Endothelial cell (in vitro differentiated cells): ENCODE measurements around the gene SLC6A13. TPM values are rescaled to one million over a fixed set of nuclear protein-coding genes. Genes with fewer than 3 reads are reported as not detected.
A peak's percentile ranks its signal among the peaks of the same experiment; 100 is the strongest.

Experiments used
- DNase-seq: peaks from one replicate; pipeline ENCODE4 v3.0.0; 2021; ENCODE audit warnings: low spot score
- H3K27ac Mint-ChIP-seq: one replicate; pipeline ENCODE4 v1.8.0; 2021; ENCODE audit warnings: mixed read lengths, inconsistent platforms; ENCODE audit not compliant: unreplicated experiment
- H3K27me3 Mint-ChIP-seq: one replicate; pipeline ENCODE4 v1.8.0; 2021; ENCODE audit warnings: mild to moderate bottlenecking, moderate library complexity, mixed read lengths, inconsistent platforms; ENCODE audit not compliant: unreplicated experiment
- H3K36me3 Mint-ChIP-seq: one replicate; pipeline ENCODE4 v1.8.0; 2021; ENCODE audit warnings: mild to moderate bottlenecking, low read depth, mixed read lengths, inconsistent platforms; ENCODE audit not compliant: unreplicated experiment
- H3K4me1 Mint-ChIP-seq: one replicate; pipeline ENCODE4 v1.8.0; 2021; ENCODE audit warnings: mild to moderate bottlenecking, mixed read lengths, inconsistent platforms; ENCODE audit not compliant: unreplicated experiment
- H3K4me3 Mint-ChIP-seq: one replicate; pipeline ENCODE4 v1.8.0; 2021; ENCODE audit warnings: mild to moderate bottlenecking, mixed read lengths, inconsistent platforms; ENCODE audit not compliant: unreplicated experiment
- H3K9me3 Mint-ChIP-seq: one replicate; pipeline ENCODE4 v1.8.0; 2021; ENCODE audit warnings: mixed read lengths, inconsistent platforms; ENCODE audit not compliant: unreplicated experiment
- total RNA-seq: library from RNA; stranded (reverse); fragmentation: NEBNext Ultra II Directional; extraction: Animal tissue kit (Norgen Biotek cat#: 25700); gene quantifications from one replicate; pipeline ENCODE4 v1.2.1, GENCODE V29; 2021; ENCODE audit not compliant: unreplicated experiment
- TF ChIP-seq, protein P1 (sequence below): fragments of 200-600 bp; sonication (generic); IDR thresholded peaks from one replicate; pipeline ENCODE4 v1.5.0; 2021; ENCODE audit warnings: antibody characterized with exemption; ENCODE audit not compliant: unreplicated experiment

The SLC6A13 gene
- total RNA-seq, 1 donor from 2014 or later: 0.90 TPM

DNA sequence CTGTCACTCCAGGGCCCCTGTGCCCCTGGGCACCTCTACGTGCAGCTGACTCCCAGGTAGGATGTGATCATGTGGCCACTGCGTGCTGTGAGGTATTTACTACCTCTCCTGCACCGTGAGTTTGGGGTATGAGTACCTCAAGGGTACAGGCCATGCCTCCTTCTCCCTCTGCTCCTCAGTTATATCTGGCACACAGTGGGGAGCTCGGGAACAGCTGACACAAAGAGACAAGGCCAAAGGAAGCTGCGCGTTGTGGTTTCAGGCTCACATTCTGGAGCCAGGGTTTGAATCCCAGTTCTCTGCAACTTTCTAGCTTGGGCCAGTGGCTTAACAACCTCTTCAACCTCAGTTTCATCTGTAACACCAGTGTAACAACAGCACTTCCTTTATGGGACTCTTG is 40.9 kb downstream of the SLC6A13 start:
- DNase-seq: no peak
- Mint-ChIP-seq H3K4me3 (no peak overlapping the region), H3K36me3 (no peaks in the 10 kb centered on the region), H3K4me1 (peaks cover 3% of the 10 kb centered on the region), H3K9me3 (no peaks in the 10 kb centered on the region), H3K27me3 (peaks cover 4% of the 10 kb centered on the region), H3K27ac (no peak overlapping the region)
- TF ChIP-seq, protein P1, sequence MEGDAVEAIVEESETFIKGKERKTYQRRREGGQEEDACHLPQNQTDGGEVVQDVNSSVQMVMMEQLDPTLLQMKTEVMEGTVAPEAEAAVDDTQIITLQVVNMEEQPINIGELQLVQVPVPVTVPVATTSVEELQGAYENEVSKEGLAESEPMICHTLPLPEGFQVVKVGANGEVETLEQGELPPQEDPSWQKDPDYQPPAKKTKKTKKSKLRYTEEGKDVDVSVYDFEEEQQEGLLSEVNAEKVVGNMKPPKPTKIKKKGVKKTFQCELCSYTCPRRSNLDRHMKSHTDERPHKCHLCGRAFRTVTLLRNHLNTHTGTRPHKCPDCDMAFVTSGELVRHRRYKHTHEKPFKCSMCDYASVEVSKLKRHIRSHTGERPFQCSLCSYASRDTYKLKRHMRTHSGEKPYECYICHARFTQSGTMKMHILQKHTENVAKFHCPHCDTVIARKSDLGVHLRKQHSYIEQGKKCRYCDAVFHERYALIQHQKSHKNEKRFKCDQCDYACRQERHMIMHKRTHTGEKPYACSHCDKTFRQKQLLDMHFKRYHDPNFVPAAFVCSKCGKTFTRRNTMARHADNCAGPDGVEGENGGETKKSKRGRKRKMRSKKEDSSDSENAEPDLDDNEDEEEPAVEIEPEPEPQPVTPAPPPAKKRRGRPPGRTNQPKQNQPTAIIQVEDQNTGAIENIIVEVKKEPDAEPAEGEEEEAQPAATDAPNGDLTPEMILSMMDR: no peak

DNA sequence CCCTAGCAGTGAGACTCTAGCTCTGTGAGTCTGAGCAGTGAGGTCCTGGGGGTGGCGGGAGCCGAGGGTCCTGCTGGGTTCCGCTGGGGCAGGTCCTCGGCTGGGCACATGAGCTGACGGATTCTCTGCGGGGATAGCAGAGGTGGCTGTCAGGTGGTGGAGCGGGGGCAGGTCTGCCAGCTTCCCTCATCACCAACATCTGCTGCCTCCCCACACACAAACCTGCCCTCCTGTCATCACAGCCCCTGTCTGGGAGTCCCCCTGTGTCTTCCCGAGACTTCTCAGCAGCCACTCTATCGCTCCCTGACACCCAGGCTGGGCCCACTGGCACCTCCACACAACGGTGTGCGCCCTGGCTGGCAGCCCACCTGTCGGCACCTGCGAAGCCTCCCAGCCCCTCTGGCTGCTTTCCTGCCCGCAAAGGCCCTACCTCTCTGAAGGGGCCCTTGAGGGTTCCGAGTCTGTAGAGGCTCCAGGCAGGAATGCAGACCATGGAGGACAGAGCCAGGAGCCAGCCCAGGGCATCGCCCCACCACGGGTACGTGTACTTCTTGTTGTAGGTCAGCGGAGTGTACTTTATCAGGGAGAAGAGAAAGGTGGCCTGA is 41.6 kb downstream of the SLC6A13 start:
- peaks cover 3% of the 10 kb centered on the region for H3K4me1 Mint-ChIP-seq
- peaks cover 4% of the 10 kb centered on the region for H3K27me3 Mint-ChIP-seq
- H3K36me3 Mint-ChIP-seq: no peaks in the 10 kb centered on the region
- no peaks in the 10 kb centered on the region for H3K9me3 Mint-ChIP-seq
- DNase-seq: no peak
- H3K4me3 Mint-ChIP-seq: no peak overlapping the region
- TF ChIP-seq, protein P1: no peak
- no peak overlapping the region for H3K27ac Mint-ChIP-seq

DNA sequence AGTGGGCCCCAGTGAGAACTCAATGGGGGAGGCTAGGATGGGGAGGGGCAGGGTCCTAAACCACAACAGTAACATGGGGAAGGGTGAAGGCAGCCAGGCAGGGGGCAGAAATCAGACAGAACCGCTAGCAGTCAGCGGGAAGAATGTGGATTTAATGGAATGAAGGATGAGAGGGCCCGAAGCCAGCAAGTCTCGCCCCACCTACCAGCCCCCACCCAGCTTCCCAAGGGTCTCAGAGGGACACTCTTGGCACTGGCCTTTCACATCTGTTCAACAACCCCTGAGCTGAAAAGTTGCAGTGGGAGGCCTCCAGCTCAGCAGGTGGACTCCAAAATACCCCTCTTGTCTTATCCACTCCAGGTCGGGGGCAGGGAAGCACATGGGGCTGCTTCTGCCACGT is 42.1 kb downstream of the SLC6A13 start:
- Mint-ChIP-seq H3K9me3 (no peaks in the 10 kb centered on the region), H3K4me1 (peaks cover 3% of the 10 kb centered on the region), H3K27ac (no peak overlapping the region), H3K36me3 (no peaks in the 10 kb centered on the region), H3K4me3 (no peak overlapping the region), H3K27me3 (peaks cover 4% of the 10 kb centered on the region)
- TF ChIP-seq, protein P1: no peak
- no peak for DNase-seq

DNA sequence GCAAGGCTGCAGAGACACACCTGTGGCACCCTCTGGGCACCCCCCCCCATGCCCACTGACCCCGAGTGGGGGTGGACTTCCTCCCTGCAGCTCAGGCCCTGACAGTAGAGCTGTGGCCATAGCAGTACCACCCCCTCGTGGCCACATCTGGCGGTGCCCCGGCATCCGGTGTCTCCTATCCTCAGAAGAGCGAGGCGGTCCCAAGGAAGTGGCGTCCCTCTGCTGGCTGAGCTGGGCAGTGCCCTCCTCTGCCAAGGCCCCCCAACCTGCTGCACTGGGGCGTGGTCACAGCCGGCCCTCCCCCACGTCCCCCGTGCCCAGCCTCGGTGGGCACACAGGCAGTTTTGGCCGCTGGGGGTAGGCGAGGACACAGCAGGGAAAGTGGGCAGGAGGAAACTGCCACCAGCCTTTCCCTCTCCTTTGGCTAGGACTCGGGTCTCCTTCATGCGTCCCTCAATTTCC is 42.7 kb downstream of the SLC6A13 start:
- H3K27me3 Mint-ChIP-seq: peaks cover 7% of the 10 kb centered on the region
- peaks cover 7% of the 10 kb centered on the region for H3K4me1 Mint-ChIP-seq
- no peak overlapping the region for H3K4me3 Mint-ChIP-seq
- H3K9me3 Mint-ChIP-seq: no peaks in the 10 kb centered on the region
- no peak overlapping the region for H3K27ac Mint-ChIP-seq
- no peaks in the 10 kb centered on the region for H3K36me3 Mint-ChIP-seq
- TF ChIP-seq, protein P1: peak; percentile 95
- DNase-seq: peak; percentile 91

DNA sequence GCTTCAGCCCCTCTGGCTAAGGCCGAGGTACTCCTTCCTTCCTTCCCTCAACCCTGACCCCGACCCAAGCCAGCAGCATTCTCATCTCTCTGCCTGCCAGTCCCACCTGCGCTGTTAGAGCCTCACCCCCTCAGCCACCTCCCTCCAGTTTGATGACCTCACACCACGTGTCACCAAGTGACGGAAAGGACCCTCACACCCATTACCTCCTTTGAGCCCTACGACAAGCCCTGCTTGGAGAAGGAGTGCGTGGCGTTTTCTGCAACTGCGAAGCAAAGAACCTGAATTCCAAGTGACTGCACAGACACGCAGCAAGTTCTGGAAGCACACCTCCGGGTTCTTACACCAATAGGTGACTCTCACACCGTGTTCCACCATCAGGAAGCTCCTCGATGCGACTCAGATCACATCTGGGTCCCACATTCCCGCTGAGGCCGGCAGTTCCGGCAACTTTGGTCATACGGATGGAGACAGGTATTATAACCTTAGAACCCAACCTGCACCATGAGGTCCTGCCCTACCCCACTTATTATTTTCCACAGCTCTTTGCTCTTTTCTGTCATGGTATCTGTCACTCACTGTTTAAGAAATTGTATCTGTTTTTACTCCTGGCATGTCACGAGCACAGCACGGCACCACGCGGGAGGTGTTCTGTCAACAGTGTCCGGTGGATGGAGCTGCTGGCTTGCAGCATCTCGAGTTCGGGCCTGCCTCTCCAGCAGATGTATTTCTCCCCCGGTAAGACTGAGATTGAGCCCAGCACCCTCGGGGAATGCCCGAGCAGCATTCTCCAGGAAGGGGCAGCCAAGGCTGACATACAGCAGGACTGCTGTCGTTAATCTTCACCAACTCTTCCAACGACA is 43.7 kb downstream of the SLC6A13 start:
- Mint-ChIP-seq H3K9me3 (no peaks in the 10 kb centered on the region), H3K27ac (no peak overlapping the region), H3K36me3 (no peaks in the 10 kb centered on the region), H3K27me3 (peaks cover 7% of the 10 kb centered on the region), H3K4me3 (peak overlapping the region; percentile 5), H3K4me1 (peaks cover 12% of the 10 kb centered on the region)
- no peak for DNase-seq
- TF ChIP-seq, protein P1: no peak
